HT1080 (cell line): ENCODE measurements around the gene RP9. TPM values are rescaled to one million over a fixed set of nuclear protein-coding genes. Genes with fewer than 3 reads are reported as not detected.
"Not testable (repeated sequence)": the region's sequence is repeated elsewhere in the genome, so short reads cannot be mapped to it uniquely, and the experiment has no call there.

Experiments used
- DNase-seq: peaks from one replicate; pipeline ENCODE4 v3.0.0-alpha.2; 2015; ENCODE audit warnings: low read depth
- total RNA-seq: library from RNA; depleted of rRNA; stranded (reverse); fragments of >200 nt; shearing (Covaris generic); gene quantifications from 2 replicates; pipeline ENCODE4 v1.2.3, GENCODE V29; 2014

RP9 gene
- total RNA-seq, 1 experiment from 2014 or later, result 33.8 TPM

GRCh38 chr7:33107136-33108066 lies 1.8 kb downstream of the RP9 start:
- peak; percentile 55 for DNase-seq

- DNase-seq, result no peak
Measured at GRCh38 chr7:33101906-33102305, 7.3 kb downstream of the RP9 start.

- DNase-seq, result no peak
Measured at GRCh38 chr7:33100770-33101169, 8.4 kb downstream of the RP9 start.

- DNase-seq, result no peak
Measured at GRCh38 chr7:33099154-33099940, 9.9 kb downstream of the RP9 start.

GRCh38 chr7:33094745-33095275 lies 14.4 kb downstream of the RP9 start:
- not testable (repeated sequence) for DNase-seq

- DNase-seq, result no peak
Measured at GRCh38 chr7:33093266-33093665, 15.9 kb downstream of the RP9 start.

GRCh38 chr7:33091641-33092191 lies 17.5 kb downstream of the RP9 start:
- no peak for DNase-seq

- peak; percentile 34 for DNase-seq
Measured at GRCh38 chr7:33091111-33091531, 18.1 kb downstream of the RP9 start.

GRCh38 chr7:33089142-33089541 lies 20.1 kb downstream of the RP9 start:
- no peak for DNase-seq

- DNase-seq, result no peak
Measured at GRCh38 chr7:33087858-33088257, 21.3 kb downstream of the RP9 start.

GRCh38 chr7:33087356-33087755 lies 21.8 kb downstream of the RP9 start:
- DNase-seq, result no peak

- no peak for DNase-seq
Measured at GRCh38 chr7:33079763-33080690, 29.2 kb downstream of the RP9 start.

- no peak for DNase-seq
Measured at GRCh38 chr7:33079096-33079495, 30.1 kb downstream of the RP9 start.

GRCh38 chr7:33076737-33077136 lies 32.5 kb downstream of the RP9 start:
- peak; percentile 39 for DNase-seq

GRCh38 chr7:33075818-33076518 lies 33.2 kb downstream of the RP9 start:
- DNase-seq, result no peak

- no peak for DNase-seq
Measured at GRCh38 chr7:33073243-33073642, 36.0 kb downstream of the RP9 start.

- DNase-seq, result peak; percentile 61
Measured at GRCh38 chr7:33072471-33072870, 36.7 kb downstream of the RP9 start.

GRCh38 chr7:33070831-33071230 lies 38.4 kb downstream of the RP9 start:
- no peak for DNase-seq

- DNase-seq, result no peak
Measured at GRCh38 chr7:33070277-33070676, 38.9 kb downstream of the RP9 start.

GRCh38 chr7:33067921-33068320 lies 41.3 kb downstream of the RP9 start:
- no peak for DNase-seq
